ENCODE data around the gene PFKP.

PFKP gene

DNA sequence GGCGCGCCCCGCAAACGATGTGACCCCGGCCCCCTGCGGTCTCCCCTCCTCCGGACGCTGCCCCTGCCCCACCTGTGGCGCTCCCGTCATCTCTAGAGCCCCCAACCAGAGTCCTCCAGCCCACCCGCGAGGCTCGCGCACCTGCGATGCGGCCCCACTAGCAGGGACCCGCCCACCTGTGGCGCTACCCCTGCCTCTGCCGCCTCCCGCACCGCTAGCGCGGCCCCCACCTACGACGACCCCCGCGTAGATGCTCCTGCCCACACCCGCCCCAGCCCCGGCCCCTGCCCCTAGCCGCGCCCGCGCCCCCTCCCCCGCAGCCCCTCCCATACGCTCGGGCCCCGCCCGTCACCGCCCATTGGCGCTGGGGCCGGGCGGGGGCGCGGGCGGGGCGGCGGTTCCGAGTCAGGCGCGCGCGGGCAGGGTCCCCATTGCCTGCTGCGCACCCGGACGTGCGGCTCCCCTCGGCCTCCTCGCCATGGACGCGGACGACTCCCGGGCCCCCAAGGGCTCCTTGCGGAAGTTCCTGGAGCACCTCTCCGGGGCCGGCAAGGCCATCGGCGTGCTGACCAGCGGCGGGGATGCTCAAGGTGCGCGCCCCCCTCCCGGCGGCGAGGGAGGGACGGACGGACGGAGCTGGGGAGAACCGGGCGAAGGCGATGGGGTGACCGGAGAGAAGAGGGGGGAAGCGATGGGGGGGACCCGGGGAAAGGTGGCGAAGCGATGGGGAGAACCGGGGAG is at the start of gene PFKP:
TSS of gene PFKP (plus strand) at position 431 of the 741 bp plus-strand sequence. CDS start at position 479, 48 bp downstream.
- Histone ChIP-seq H3K4me3 (ENCODE audit: low read length, poor library complexity, severe bottlenecking) (peak within 1 kb of the TSS; percentile 100), H3K4me1 (ENCODE audit: insufficient read depth, low read length, poor library complexity, severe bottlenecking) (peaks cover 31% of the 10 kb centered on the region), H3K79me2 (ENCODE audit: insufficient read depth, low read length) (peaks cover 49% of the 10 kb centered on the region), H3F3A (ENCODE audit: low read depth) (no peaks in the 10 kb centered on the region; the same call in 1 of the 2 replicates), H3K27me3 (ENCODE audit: insufficient read depth, low read length, poor library complexity, severe bottlenecking) (peaks cover 7% of the 10 kb centered on the region), H3K4me2 (ENCODE audit: low read depth, low read length, poor library complexity, severe bottlenecking) (peak within 1 kb of the TSS; percentile 93), H3K9me2 (replicated peaks; ENCODE audit: low read depth, low read length) (no peaks in the 10 kb centered on the region), H3K36me3 (ENCODE audit: insufficient read depth, low read length) (peaks cover 18% of the 10 kb centered on the region), H3K9ac (ENCODE audit: low read depth, low read length, poor library complexity, severe bottlenecking) (peak within 1 kb of the TSS; percentile 100), H4K20me1 (ENCODE audit: insufficient read depth, low read length, poor library complexity, severe bottlenecking) (peaks cover 32% of the 10 kb centered on the region), H2AFZ (ENCODE audit: low read length) (peak within 1 kb of the TSS; percentile 87), H3K9me3 (ENCODE audit: insufficient read depth, low read depth, low read length) (no peaks in the 10 kb centered on the region)
- no peak for TF ChIP-seq EZH2phosphoT487 (IDR thresholded peaks at IDR 0.05; ENCODE audit: borderline replicate concordance)
- TF ChIP-seq, protein P1, sequence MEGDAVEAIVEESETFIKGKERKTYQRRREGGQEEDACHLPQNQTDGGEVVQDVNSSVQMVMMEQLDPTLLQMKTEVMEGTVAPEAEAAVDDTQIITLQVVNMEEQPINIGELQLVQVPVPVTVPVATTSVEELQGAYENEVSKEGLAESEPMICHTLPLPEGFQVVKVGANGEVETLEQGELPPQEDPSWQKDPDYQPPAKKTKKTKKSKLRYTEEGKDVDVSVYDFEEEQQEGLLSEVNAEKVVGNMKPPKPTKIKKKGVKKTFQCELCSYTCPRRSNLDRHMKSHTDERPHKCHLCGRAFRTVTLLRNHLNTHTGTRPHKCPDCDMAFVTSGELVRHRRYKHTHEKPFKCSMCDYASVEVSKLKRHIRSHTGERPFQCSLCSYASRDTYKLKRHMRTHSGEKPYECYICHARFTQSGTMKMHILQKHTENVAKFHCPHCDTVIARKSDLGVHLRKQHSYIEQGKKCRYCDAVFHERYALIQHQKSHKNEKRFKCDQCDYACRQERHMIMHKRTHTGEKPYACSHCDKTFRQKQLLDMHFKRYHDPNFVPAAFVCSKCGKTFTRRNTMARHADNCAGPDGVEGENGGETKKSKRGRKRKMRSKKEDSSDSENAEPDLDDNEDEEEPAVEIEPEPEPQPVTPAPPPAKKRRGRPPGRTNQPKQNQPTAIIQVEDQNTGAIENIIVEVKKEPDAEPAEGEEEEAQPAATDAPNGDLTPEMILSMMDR (conservative IDR thresholded peaks at IDR 0.05; ENCODE audit: low read length): no peak

DNA sequence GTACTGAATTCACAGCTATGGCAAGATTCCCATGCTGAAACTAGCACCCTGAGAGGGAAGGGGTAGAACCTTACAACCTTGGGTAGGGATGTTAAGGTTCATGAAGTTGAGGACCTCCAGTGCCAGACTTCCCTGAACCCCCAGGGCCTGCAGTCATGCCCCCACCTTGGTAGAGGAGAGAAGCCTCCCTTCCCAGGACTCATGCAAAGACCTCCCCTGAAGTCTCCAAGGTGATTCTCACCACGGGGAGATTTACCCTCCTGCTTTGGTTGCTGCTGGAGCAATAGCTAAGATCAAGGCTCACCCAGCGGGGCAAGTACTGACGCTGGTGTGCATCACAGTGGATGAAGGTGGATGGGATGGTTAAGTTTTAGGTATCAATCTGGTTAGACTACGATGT is 49.1 kb upstream of the PFKP start:
- Histone ChIP-seq H3F3A (ENCODE audit: low read depth) (no peaks in the 10 kb centered on the region), H2AFZ (ENCODE audit: low read length) (no peak overlapping the region), H3K9me2 (replicated peaks; ENCODE audit: low read depth, low read length) (no peaks in the 10 kb centered on the region), H3K9ac (ENCODE audit: low read depth, low read length, poor library complexity, severe bottlenecking) (no peak overlapping the region), H3K79me2 (ENCODE audit: insufficient read depth, low read length) (no peaks in the 10 kb centered on the region), H3K9me3 (ENCODE audit: insufficient read depth, low read depth, low read length) (no peaks in the 10 kb centered on the region), H3K36me3 (ENCODE audit: insufficient read depth, low read length) (no peaks in the 10 kb centered on the region), H4K20me1 (ENCODE audit: insufficient read depth, low read length, poor library complexity, severe bottlenecking) (no peaks in the 10 kb centered on the region), H3K4me1 (ENCODE audit: insufficient read depth, low read length, poor library complexity, severe bottlenecking) (no peaks in the 10 kb centered on the region), H3K4me3 (ENCODE audit: low read length, poor library complexity, severe bottlenecking) (no peak overlapping the region), H3K27me3 (ENCODE audit: insufficient read depth, low read length, poor library complexity, severe bottlenecking) (no peaks in the 10 kb centered on the region), H3K4me2 (ENCODE audit: low read depth, low read length, poor library complexity, severe bottlenecking) (no peak overlapping the region)
- TF ChIP-seq, protein P1 (conservative IDR thresholded peaks at IDR 0.05; ENCODE audit: low read length): no peak
- TF ChIP-seq EZH2phosphoT487 (IDR thresholded peaks at IDR 0.05; ENCODE audit: borderline replicate concordance): no peak

DNA sequence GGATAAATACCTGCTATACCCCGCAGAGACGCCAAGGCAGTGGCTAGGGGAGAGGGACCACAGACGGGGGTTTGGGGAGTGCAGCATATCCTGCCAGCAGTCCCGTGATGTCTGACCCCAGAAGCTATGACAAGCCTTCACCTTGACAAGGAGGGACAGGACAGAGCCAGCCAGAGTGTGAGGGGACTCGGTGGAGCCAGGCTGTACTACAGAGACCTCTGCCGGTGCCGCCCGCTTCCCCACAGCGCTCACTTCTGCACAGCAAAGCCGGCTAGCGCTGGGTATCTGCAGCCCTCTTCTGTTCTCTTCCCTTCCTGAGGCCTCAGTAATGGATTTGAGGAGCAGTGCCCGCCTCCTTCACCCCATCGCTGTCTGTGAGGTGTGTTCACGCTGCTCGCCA is 47.0 kb upstream of the PFKP start:
- H4K20me1 ChIP-seq (ENCODE audit: insufficient read depth, low read length, poor library complexity, severe bottlenecking): no peaks in the 10 kb centered on the region
- no peak for TF ChIP-seq EZH2phosphoT487 (IDR thresholded peaks at IDR 0.05; ENCODE audit: borderline replicate concordance)
- TF ChIP-seq, protein P1 (conservative IDR thresholded peaks at IDR 0.05; ENCODE audit: low read length): no peak
- H3K9ac ChIP-seq (ENCODE audit: low read depth, low read length, poor library complexity, severe bottlenecking): no peak overlapping the region
- H3K4me3 ChIP-seq (ENCODE audit: low read length, poor library complexity, severe bottlenecking): no peak overlapping the region
- no peaks in the 10 kb centered on the region for H3K4me1 ChIP-seq (ENCODE audit: insufficient read depth, low read length, poor library complexity, severe bottlenecking)
- no peaks in the 10 kb centered on the region for H3F3A ChIP-seq (ENCODE audit: low read depth)
- no peaks in the 10 kb centered on the region for H3K9me3 ChIP-seq (ENCODE audit: insufficient read depth, low read depth, low read length)
- H3K79me2 ChIP-seq (ENCODE audit: insufficient read depth, low read length): no peaks in the 10 kb centered on the region
- H3K9me2 ChIP-seq (replicated peaks; ENCODE audit: low read depth, low read length): no peaks in the 10 kb centered on the region
- no peak overlapping the region for H3K4me2 ChIP-seq (ENCODE audit: low read depth, low read length, poor library complexity, severe bottlenecking)
- H3K36me3 ChIP-seq (ENCODE audit: insufficient read depth, low read length): no peaks in the 10 kb centered on the region
- no peak overlapping the region for H2AFZ ChIP-seq (ENCODE audit: low read length)
- H3K27me3 ChIP-seq (ENCODE audit: insufficient read depth, low read length, poor library complexity, severe bottlenecking): no peaks in the 10 kb centered on the region
